Trophoblast cell (in vitro differentiated cells and primary cell): ENCODE results near the gene SUSD1.
A peak's percentile ranks its signal among the peaks of the same experiment; 100 is the strongest.

Experiments
- DNase-seq, 2 donors: peaks; one replicate each; pipeline ENCODE4 v3.0.0-alpha.2; 2016
- H2AFZ ChIP-seq: 2 replicates; pipeline ENCODE4 v1.6.1; 2013; ENCODE audit warnings: low read length, moderate library complexity, mild to moderate bottlenecking; ENCODE audit not compliant: insufficient read depth, poor library complexity
- H2AK5ac ChIP-seq: 2 replicates; pipeline ENCODE4 v1.6.1; 2013; ENCODE audit warnings: mild to moderate bottlenecking, low read length
- H2BK120ac ChIP-seq: 2 replicates; pipeline ENCODE4 v1.6.1; 2013; ENCODE audit warnings: low read length, mild to moderate bottlenecking, moderate library complexity; ENCODE audit not compliant: insufficient read depth, poor library complexity
- H2BK12ac ChIP-seq: 2 replicates; pipeline ENCODE4 v1.6.1; 2013; ENCODE audit warnings: mild to moderate bottlenecking, low read length, moderate library complexity
- H2BK5ac ChIP-seq: 2 replicates; pipeline ENCODE4 v1.6.1; 2013; ENCODE audit warnings: low read length, low read depth, moderate library complexity, mild to moderate bottlenecking; ENCODE audit not compliant: poor library complexity
- H3K14ac ChIP-seq: 2 replicates; pipeline ENCODE4 v1.6.1; 2013; ENCODE audit warnings: mild to moderate bottlenecking, low read length
- H3K18ac ChIP-seq: 2 replicates; pipeline ENCODE4 v1.6.1; 2013; ENCODE audit warnings: mild to moderate bottlenecking, low read length
- H3K23ac ChIP-seq: 2 replicates; pipeline ENCODE4 v1.6.1; 2013; ENCODE audit warnings: low read length
- H3K27ac ChIP-seq: 2 replicates; pipeline ENCODE4 v1.5.1; 2013; ENCODE audit warnings: low read depth, mild to moderate bottlenecking, inconsistent platforms, low read length, moderate library complexity
- H3K27me3 ChIP-seq: 2 replicates; pipeline ENCODE4 v1.6.1; 2013; ENCODE audit warnings: inconsistent platforms, mild to moderate bottlenecking, low read length, moderate library complexity; ENCODE audit not compliant: insufficient read depth
- H3K36me3 ChIP-seq, 2 experiments: 1 replicate in 1 of 2; 2 replicates in 1 of 2; pipeline ENCODE4 v1.6.1; 2013; ENCODE audit warnings: low read length in 2 of 2, mild to moderate bottlenecking in 2 of 2, moderate library complexity in 1 of 2; ENCODE audit not compliant: insufficient read depth in 2 of 2, control insufficient read depth in 1 of 2
- H3K4ac ChIP-seq: 2 replicates; pipeline ENCODE4 v1.6.1; 2013; ENCODE audit warnings: low read depth, mild to moderate bottlenecking, low read length, moderate library complexity
- H3K4me1 ChIP-seq, 2 experiments: 1 replicate in 1 of 2; 2 replicates in 1 of 2; pipeline ENCODE4 v1.6.1; 2013; ENCODE audit warnings: low read length in 2 of 2, mild to moderate bottlenecking in 2 of 2, moderate library complexity in 1 of 2; ENCODE audit not compliant: insufficient read depth in 2 of 2, control insufficient read depth in 1 of 2
- H3K4me2 ChIP-seq: 2 replicates; pipeline ENCODE4 v1.6.1; 2013; ENCODE audit warnings: inconsistent platforms, mild to moderate bottlenecking, low read length, moderate library complexity
- H3K4me3 ChIP-seq: 2 replicates; pipeline ENCODE4 v1.5.1; 2013; ENCODE audit warnings: mild to moderate bottlenecking, low read depth, low read length, inconsistent platforms
- H3K79me1 ChIP-seq: one replicate; pipeline ENCODE4 v1.6.1; 2013; ENCODE audit warnings: low read length
- H3K79me2 ChIP-seq: 2 replicates; pipeline ENCODE4 v1.6.1; 2013; ENCODE audit warnings: low read length, mild to moderate bottlenecking; ENCODE audit not compliant: control insufficient read depth, insufficient read depth, poor library complexity
- H3K9ac ChIP-seq: 2 replicates; pipeline ENCODE4 v1.6.1; 2013; ENCODE audit warnings: mild to moderate bottlenecking, low read length
- H3K9me3 ChIP-seq: 2 replicates; pipeline ENCODE4 v1.6.1; 2013; ENCODE audit warnings: low read depth, mild to moderate bottlenecking, control low read depth, inconsistent platforms, low read length; ENCODE audit not compliant: insufficient read depth
- H4K12ac ChIP-seq: 2 replicates; pipeline ENCODE4 v1.6.1; 2013; ENCODE audit warnings: low read depth, mild to moderate bottlenecking, low read length, moderate library complexity
- H4K8ac ChIP-seq: 2 replicates; pipeline ENCODE4 v1.6.1; 2013; ENCODE audit warnings: low read depth, mild to moderate bottlenecking, low read length, moderate library complexity
- H4K91ac ChIP-seq: one replicate; pipeline ENCODE4 v1.6.1; 2013; ENCODE audit warnings: low read depth, mild to moderate bottlenecking, low read length, moderate library complexity
- WGBS: extraction: QIAGEN DNeasy Blood & Tissue Kit; methylation state at CpG from one replicate; pipeline ENCODE4 v1.1.7; 2013; ENCODE audit warnings: missing lambda C conversion rate; ENCODE audit not compliant: insufficient read length, insufficient coverage; ENCODE audit errors: extremely low coverage; 5-methylcytosine and 5-hydroxymethylcytosine counted together

Gene SUSD1

DNA sequence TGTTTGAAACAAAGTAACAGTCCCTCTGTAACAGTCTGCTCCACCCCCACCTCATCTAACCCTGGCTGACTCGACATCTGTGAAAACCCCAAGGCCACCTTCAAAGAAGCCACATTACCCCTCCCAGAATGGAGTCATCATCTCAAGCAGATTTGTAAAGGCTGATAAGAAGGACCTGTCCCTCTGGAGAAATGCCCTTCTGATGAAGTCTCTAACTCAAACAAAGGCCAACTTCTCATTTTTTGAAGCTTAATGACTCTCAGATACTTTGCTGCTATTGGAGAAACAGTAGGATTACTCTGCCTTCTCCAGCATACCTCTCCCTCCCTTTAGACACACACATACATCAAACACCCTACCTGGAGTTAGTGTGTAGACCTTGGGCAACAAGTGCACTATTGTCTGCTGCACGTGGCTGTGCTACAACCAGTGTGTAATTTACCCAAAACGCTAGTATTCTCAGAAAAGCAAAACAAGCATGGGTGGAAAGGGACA is 5.3 kb upstream of the SUSD1 start:
- no CpG with 5 or more reads among the region's 3 CpGs for WGBS
- H2BK5ac ChIP-seq: no peak overlapping the region
- peak in 1 of 2 donors; percentile 61 for DNase-seq

DNA sequence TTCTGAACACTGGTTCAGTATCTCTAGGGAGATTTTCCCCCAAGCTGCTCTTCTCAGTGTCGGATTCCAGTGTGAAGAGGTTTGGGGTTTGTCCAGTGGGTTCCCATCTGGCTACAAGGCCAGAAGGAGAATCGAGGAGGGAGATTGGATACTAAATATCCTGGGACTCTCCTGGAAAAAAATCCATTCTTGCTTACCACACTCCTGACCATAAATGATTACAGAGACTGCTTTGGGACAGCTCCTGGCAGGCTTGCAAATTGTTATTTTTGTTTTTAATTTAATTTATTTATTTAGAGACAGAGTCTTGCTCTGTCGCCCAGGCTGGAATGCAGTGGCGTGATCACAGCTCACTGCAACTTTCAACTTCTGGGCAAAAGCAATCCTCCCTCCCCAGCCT is 4.7 kb upstream of the SUSD1 start:
- no peak overlapping the region for H4K91ac ChIP-seq
- H3K4me2 ChIP-seq: no peak overlapping the region
- no peak overlapping the region for H3K23ac ChIP-seq
- H3K4me1 ChIP-seq: peaks cover 11 to 13% of the 10 kb centered on the region in 2 experiments
- H3K79me2 ChIP-seq: peaks cover 4% of the 10 kb centered on the region
- no peak overlapping the region for H2BK120ac ChIP-seq
- H3K36me3 ChIP-seq: no peaks in the 10 kb centered on the region
- H2BK5ac ChIP-seq: no peak overlapping the region
- no peaks in the 10 kb centered on the region for H3K27me3 ChIP-seq
- H3K4ac ChIP-seq: no peak overlapping the region
- no peak for DNase-seq
- no peak overlapping the region for H2AFZ ChIP-seq
- no peaks in the 10 kb centered on the region for H3K9me3 ChIP-seq
- H2AK5ac ChIP-seq: no peak overlapping the region
- peaks cover 12% of the 10 kb centered on the region for H3K79me1 ChIP-seq
- no CpG with 5 or more reads among the region's 4 CpGs for WGBS
- no peak overlapping the region for H3K18ac ChIP-seq
- H3K14ac ChIP-seq: no peak overlapping the region
- peak overlapping the region; percentile 31 for H2BK12ac ChIP-seq
- no peak overlapping the region for H3K4me3 ChIP-seq
- no peak overlapping the region for H3K9ac ChIP-seq
- H4K12ac ChIP-seq: no peak overlapping the region
- H4K8ac ChIP-seq: no peak overlapping the region
- no peak overlapping the region for H3K27ac ChIP-seq

More for the DNA sequence above, 5.3 kb upstream of the SUSD1 start:
- H3K27me3 ChIP-seq: no peaks in the 10 kb centered on the region
- no peak overlapping the region for H2AFZ ChIP-seq
- no peak overlapping the region for H3K27ac ChIP-seq
- H2AK5ac ChIP-seq: no peak overlapping the region
- no peak overlapping the region for H3K23ac ChIP-seq
- H3K14ac ChIP-seq: no peak overlapping the region
- no peak overlapping the region for H4K91ac ChIP-seq
- no peaks in the 10 kb centered on the region for H3K9me3 ChIP-seq
- no peak overlapping the region for H3K18ac ChIP-seq
- no peak overlapping the region for H3K9ac ChIP-seq
- no peak overlapping the region for H2BK120ac ChIP-seq
- H3K4ac ChIP-seq: no peak overlapping the region
- no peak overlapping the region for H4K8ac ChIP-seq
- H3K4me1 ChIP-seq: peaks cover 10 to 12% of the 10 kb centered on the region in 2 experiments
- peaks cover 1% of the 10 kb centered on the region for H3K79me2 ChIP-seq
- H4K12ac ChIP-seq: no peak overlapping the region
- no peak overlapping the region for H3K4me2 ChIP-seq
- no peak overlapping the region for H2BK12ac ChIP-seq
- no peak overlapping the region for H3K4me3 ChIP-seq
- no peaks in the 10 kb centered on the region for H3K36me3 ChIP-seq
- peaks cover 6% of the 10 kb centered on the region for H3K79me1 ChIP-seq

DNA sequence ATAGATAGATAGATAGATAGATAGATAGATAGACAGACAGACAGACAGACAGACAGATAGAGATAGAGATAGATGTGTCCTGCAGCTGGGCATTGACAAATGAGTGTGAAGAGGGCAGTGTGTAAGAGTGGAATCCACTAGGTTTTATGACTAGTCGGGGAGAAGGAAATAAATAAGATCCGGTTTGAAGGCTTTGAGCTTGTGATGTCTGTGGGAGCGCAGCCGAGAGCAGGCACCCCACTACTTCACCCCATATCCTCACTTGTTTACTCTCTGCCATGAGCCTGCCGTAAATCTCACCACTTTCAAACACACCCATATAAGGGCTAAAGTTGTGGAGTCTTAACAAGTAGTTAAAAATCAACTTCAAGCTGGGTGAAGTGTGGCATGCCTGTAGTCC is 1.4 kb upstream of the SUSD1 start:
- Histone ChIP-seq H3K9ac (no peak overlapping the region), H3K36me3 (no peaks in the 10 kb centered on the region), H3K23ac (no peak overlapping the region), H2BK12ac (no peak overlapping the region), H4K91ac (no peak overlapping the region), H3K4me2 (no peak overlapping the region), H3K79me1 (peaks cover 25% of the 10 kb centered on the region), H3K27me3 (no peaks in the 10 kb centered on the region), H3K79me2 (peaks cover 4% of the 10 kb centered on the region), H3K18ac (no peak overlapping the region), H3K4me1 (peaks cover 21 to 27% of the 10 kb centered on the region in 2 experiments), H2BK5ac (no peak overlapping the region), H3K4me3 (no peak overlapping the region), H4K12ac (no peak overlapping the region), H2BK120ac (no peak overlapping the region), H3K14ac (no peak overlapping the region), H3K9me3 (no peaks in the 10 kb centered on the region), H3K4ac (no peak overlapping the region), H3K27ac (no peak overlapping the region), H4K8ac (no peak overlapping the region), H2AFZ (no peak overlapping the region), H2AK5ac (no peak overlapping the region)
- WGBS: no CpG with 5 or more reads among the region's 5 CpGs
- DNase-seq: no peak

- peak overlapping the region; percentile 84 for H4K8ac ChIP-seq
- no peak overlapping the region for H3K4ac ChIP-seq
- peaks cover 30% of the 10 kb centered on the region for H3K79me1 ChIP-seq
- H3K4me2 ChIP-seq: peak overlapping the region; percentile 72
- H3K18ac ChIP-seq: no peak overlapping the region
- H3K27me3 ChIP-seq: no peaks in the 10 kb centered on the region
- H2AK5ac ChIP-seq: peak overlapping the region; percentile 57
- H4K12ac ChIP-seq: peak overlapping the region; percentile 71
- peak in 1 of 2 donors; percentile 36 for DNase-seq
- peak overlapping the region; percentile 62 for H2BK12ac ChIP-seq
- H3K79me2 ChIP-seq: peaks cover 4% of the 10 kb centered on the region
- H3K23ac ChIP-seq: no peak overlapping the region
- no CpG with 5 or more reads among the region's 17 CpGs for WGBS
- peak overlapping the region; percentile 98 for H4K91ac ChIP-seq
- no peak overlapping the region for H2BK5ac ChIP-seq
- H2BK120ac ChIP-seq: peak overlapping the region; percentile 54
- H3K9ac ChIP-seq: no peak overlapping the region
- H3K9me3 ChIP-seq: no peaks in the 10 kb centered on the region
- no peak overlapping the region for H3K27ac ChIP-seq
- no peak overlapping the region for H3K4me3 ChIP-seq
- H3K4me1 ChIP-seq: peaks cover 23 to 30% of the 10 kb centered on the region in 2 experiments
- no peak overlapping the region for H2AFZ ChIP-seq
- no peaks in the 10 kb centered on the region for H3K36me3 ChIP-seq
- H3K14ac ChIP-seq: peak overlapping the region; percentile 57
Measured at GRCh38 chr9:112175796-112176315, 759 bp upstream of the SUSD1 start.
